Stimulated activated CD4-positive, alpha-beta T cell treated with anti-CD3 and anti-CD28 coated beads, Interleukin-15, amount 100 ng/mL, for 24 hours (primary cell): ENCODE results near the gene MDM1.
A peak's percentile ranks its signal among the peaks of the same experiment; 100 is the strongest.

Experiments
- DNase-seq: peaks from one replicate; pipeline ENCODE4 v3.0.0-alpha.2; 2020

The MDM1 gene, protein sequence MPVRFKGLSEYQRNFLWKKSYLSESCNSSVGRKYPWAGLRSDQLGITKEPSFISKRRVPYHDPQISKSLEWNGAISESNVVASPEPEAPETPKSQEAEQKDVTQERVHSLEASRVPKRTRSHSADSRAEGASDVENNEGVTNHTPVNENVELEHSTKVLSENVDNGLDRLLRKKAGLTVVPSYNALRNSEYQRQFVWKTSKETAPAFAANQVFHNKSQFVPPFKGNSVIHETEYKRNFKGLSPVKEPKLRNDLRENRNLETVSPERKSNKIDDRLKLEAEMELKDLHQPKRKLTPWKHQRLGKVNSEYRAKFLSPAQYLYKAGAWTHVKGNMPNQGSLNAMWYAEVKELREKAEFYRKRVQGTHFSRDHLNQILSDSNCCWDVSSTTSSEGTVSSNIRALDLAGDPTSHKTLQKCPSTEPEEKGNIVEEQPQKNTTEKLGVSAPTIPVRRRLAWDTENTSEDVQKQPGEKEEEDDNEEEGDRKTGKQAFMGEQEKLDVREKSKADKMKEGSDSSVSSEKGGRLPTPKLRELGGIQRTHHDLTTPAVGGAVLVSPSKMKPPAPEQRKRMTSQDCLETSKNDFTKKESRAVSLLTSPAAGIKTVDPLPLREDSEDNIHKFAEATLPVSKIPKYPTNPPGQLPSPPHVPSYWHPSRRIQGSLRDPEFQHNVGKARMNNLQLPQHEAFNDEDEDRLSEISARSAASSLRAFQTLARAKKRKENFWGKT

DNA sequence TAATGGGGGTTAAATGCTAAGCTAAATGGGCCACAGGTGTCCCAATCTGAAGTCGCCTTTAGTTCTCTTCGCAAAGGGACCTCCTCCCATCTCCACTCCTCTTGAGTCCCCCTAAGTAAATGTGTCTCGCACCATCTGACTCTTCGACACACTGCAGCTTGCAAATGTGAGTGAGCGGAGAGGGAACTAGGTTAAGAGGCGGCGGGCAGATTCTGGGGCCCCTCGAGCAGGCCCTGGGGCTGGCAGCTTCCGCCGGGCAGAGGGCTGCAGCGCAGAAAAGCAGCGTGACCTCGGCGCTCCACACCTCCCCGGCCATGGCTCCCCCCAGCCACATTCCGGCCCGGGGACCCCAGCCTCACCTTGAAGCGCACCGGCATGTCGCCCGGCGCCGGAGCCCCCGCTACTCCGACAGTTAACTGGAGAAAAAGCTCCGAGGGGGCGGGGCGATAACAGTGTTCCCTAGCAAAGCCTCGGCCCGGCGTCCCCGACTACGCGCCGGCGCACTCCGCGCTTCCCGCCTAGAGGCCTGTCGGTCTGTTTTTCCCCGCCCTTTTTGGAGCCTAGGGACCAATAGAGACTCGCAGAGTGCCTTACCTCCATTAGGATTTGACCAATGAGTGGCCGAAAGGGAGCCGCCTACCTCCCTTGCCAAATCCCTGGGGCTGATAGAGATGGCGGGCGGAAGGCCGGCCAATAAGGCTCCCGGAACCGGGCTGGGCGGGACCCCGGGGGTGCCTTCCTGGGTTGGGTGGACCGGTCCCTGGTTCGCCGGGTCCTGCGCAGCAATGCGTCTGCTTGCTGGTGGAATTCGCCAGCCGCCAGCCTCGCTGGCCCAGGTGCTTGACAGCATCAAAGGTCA lies at the start of gene MDM1:
Gene MDM1 (minus strand): TSS at position 494 of the 859 bp plus-strand sequence. CDS start 117 bp downstream, at position 377.
- DNase-seq, result peak; percentile 98

DNA sequence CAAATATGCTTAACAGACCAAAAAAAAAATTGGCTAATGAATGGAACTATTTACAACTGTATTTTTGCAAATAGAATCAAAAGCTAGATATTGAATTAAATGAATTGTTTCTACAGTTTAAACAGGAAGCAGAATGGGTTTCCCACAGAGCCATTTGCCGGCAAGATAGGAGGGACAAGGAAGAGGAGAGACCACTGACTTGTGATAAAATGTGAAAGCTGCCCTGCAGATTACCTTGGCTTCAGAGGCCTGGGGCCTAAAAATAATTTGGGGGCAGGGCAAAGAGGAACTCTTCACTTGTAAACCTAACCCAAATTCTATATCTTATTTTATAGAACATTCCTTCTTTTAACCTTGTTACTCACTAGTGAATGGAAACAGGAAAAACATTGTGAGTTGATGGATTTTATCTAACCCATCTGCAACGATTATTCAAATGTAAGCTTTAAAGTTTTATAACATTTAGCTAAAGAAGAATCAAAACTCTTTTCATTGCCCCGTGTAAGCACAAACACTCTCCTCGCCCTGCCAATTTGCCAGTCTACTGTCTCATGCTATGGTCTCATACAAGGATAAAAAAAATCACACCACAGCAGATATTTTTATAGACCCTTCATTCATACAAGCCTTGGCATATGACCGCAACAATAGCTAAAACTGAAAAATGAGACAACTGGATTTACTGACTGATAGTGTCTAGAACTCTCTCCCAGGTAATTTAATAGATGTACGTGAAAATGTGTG lies 49.5 kb upstream of the MDM1 start:
- DNase-seq, result no peak

DNA sequence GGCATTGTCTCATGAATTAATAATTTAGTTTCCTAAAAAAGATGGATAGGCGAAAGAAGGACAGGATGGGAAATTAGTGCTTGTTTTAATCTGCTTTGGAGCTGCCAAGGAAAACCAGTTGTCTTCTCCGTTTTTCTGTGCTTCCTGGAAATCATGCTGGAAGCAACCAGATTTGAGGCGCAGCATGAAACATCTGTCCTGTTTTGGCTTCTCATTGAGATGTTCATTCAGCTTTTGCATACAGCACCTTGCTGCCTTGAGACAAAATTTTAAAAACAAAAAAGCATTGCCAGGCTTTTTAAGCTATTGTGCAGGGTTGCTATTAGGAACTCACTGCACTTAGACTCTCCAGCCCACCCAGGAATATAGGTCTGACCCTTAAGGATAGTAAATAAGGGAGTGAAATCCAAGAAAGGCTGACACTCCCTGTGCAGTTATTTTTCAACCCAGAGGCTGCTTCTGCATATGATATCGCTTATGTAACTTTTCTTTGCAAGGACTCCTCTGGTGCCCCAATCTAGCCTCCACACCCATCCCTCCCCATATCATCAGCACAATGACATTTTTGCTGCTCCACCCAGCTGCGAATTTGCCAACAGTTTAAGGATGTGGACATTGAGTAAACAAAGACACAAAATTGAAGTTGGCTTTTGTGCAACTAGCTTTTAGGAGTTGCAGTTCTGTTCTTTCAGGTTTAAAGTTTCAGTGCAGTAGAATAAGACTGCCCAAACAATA lies 46.9 kb upstream of the MDM1 start:
- no peak for DNase-seq

DNA sequence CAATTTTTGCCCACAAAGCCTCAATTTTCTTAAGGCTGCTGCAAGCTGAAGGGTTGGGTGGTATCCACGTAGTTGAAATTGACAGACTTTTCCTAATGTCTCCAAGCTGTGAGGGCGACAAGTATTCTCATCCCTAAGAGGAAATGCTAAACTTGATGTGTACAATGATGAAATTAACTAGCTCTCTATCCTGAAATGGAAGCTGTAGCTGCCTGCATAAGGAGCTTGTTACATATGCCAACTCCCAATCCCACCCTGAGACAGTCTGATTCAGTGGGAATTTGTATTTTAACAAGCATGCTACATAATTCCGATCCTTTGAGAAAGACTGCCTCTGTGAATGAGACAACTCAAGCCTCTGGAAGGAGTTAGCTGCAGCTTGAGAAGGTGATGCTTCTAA lies 45.7 kb upstream of the MDM1 start:
- DNase-seq, result no peak

DNA sequence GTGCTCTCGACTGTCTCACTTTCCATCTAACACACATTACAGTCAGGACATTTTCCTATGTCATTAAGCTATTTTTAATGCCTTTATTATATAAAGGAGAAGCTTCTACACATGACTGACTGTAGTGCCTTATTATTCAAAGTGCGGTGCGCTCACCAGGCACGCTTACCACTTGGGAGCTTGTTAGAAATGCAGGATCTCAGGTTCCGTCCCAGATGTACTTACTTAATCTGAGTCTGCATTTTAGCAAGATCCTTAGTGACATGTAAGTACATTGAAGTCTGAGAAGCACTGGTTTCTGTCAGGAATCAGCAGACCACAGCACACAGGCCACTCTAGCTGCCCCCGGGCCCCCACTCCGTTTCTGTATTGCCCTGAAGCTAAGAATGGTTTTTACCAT lies 44.7 kb upstream of the MDM1 start:
- DNase-seq, result no peak

DNA sequence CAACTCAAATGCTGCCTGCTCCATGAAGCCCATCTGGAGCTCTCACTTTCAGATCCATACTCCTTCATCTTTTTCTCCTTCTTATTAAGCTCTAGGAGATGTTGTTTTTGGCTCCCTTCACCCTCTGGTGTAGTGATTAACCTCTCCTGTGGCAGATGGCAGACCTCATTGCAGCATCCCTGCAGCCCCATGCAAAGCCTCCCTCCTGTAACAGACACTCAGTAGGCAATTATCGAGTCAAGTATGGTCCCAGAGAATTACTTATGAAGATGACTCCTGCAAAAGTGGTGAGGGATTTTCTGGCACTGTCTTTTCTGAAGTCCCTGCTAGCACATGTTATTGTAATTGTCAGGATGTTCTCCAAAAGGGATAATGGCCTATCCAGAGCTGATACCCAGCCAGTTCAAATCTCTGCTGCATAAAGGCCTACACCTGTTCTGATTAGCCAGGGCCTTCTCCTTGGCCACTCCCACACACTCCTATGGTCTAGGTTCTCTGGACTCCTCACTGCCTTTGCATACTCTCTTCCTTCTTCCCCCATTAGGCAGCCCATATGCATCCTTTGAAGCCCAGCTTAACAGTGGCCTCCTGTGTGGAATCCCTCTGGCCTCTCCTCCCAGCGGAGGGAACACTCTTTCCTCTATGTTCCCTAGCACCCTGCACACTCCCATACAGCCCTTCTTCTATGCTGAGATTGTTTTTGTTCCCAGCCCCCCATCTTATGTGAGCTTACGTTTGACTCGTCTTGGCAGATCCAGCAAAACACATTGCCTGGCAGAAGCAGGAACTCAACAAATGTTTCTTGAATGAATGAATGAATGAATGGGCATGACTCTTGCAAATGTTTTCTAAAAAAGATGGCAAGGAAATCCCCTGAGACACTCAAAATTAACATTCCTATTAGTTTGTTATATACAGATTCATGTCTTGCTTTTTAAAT lies 43.9 kb upstream of the MDM1 start:
- no peak for DNase-seq

DNA sequence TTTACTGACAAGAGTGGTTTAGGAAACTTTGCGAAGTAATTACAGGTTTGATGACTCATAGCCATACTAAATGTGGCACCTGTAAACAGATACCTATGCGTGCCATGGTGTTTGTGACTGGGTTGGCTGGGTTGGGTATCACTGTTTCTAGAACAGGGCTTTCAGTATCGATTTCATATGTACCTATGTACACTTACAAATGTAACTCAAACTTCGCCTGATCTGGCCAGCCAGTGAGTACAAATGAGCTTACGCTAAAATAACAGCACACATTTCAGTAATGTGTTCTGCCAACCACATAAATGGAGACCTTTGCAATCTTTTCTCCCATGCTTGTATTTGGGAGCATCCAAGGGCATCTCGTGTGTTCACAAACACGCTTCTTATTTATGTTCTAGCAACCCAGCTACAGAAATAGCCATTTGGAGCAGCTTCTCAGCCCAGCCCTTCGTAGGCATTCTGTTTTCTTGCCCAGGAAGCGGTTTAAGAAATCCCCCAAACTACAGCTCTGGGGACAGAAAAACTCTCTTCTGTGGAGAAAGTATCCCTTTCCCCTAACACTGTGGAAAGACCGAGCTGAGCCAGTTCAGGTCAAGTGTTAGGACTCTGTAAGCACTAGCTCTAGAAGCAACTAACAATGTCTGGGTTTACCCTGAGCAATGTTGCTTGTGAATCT lies 42.3 kb upstream of the MDM1 start:
- peak; percentile 67 for DNase-seq

DNA sequence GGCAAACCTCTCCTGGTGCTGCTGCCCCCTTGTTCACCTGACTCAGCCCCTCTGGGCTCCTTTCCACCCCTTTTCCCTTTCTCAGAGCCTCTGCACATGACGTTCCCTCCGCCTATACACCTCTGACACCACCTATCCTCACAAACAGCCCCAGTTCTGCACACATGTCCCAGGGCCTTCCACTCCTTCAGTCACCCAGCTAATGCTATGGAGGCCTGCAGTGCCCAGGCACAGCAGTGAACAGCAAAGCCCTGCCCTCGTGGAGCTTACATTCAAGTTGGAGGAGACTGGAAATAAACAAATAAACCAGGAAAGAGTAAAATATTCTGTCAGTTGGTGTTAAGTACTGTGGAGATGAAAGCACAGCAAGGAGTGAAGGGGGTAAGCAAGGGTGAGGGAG lies 38.5 kb upstream of the MDM1 start:
- no peak for DNase-seq

DNA sequence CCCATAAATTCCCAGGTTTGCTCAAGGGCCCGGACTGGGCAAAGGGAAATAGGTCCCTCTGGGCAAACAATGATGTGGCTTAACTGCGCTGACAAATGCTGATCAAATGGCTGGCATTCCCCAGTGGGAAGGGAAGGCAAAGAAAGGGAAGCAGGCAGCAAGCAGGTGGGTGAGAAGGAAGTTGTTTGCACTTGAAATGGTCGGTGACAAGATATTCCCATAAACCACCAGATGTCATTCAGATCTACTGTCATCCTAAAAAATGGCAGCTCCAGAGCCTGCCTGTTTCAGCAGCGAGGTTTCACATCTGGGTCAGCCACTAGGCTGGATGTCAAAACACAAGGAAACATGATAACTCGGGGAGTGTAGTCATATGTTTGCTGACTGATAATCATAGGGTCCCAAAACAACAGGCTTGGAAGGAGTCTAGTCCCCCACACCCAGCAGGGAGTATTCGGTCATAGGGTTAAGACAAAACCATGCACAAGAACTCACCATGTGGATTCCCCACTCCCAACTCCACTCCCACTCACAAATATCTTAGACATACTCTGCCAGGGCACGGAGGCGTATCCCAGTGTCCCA lies 37.9 kb upstream of the MDM1 start:
- no peak for DNase-seq

DNA sequence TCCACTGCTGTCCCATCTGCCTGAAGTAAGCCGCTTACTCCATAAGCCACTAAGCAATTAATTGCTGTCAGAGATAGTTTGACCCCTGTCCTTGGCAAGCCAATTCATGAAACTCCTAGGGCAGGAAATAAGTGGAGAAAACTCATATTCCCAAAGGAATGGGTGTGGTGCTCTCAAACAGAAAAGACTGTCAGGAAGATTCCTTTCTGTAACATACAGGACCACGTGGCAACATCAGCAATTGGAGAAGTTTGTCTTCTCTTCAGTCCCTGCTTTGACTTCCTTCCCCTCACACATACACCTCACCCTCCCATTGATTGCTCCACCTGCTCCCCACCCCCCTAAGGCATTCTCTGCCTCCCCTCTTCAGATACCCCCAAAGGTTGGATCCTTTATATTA lies 36.2 kb upstream of the MDM1 start:
- DNase-seq, result no peak

DNA sequence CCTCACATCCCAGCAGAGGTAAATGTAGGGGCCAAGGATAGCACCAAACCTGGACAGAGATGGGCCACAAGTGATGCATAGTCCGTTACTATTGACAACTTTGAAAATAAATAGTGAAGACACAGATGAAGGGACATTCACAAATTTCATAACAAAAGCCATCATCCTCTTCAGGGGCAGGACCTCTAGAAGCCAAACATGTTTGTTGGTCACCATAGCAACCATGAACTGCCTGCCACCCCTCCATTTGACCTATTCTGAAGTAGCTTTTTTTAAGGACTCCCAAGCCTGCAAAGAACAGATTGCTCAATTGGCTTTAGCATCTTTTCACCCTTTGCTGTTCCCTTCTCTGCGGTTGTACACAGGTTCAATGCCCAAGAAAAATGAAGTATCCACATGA lies 35.7 kb upstream of the MDM1 start:
- no peak for DNase-seq

DNA sequence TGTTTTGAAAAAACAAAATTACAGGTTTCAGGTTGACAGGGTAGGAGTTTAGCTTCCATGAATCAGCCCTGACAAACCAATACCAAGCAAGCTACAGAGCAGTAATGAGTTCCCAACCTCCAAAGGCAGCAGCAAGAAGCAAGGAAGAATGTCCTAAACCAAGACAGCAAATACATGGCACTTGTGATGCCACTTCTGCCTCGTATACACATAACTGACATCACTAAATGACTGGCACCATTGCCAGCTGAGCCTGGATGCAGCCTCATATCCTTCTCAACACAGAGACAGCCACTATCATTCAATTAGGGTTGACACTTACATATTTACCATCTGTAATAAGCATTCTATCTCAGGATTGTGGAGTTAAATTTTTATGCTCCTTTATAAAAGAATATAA lies 35.0 kb upstream of the MDM1 start:
- DNase-seq, result peak; percentile 10

DNA sequence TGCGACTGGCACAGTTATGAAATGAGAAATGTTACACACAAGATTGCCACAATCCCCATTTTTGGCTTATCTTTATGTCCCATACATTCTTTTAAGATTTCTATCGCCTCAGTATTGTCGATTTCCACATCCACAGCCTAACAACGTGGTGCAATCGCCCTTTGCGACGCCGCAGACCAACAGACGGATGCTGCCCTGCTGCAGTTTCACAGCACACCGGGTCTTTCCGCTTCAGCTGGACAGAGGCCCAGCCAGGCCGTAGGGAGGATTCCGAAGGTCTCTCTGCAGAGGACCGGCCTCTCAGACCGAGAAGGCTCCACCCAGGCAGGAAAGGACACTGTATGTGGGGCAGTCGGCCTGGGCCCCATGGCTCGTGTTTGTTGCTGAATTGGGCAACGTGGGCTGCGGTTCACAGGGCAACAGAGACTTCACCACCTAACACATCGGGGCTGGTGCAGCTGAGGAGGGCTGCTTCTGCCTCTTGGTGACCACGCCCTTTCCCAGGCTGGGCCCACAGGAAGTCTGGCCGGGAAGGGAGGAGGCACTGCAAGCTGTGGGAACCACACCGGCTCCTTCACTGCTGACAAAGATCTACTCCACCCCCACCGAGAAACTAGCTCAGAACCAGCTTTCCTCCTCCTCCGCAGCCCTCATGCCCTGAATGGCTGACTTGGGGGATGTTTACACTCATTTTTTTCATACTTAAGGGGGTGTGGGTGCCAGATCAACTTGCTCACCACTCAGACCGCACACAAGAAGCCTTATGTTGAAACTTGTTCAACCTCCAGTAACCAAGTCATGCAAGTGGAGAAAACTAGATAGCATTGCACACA lies 32.9 kb upstream of the MDM1 start:
- DNase-seq, result peak; percentile 90

DNA sequence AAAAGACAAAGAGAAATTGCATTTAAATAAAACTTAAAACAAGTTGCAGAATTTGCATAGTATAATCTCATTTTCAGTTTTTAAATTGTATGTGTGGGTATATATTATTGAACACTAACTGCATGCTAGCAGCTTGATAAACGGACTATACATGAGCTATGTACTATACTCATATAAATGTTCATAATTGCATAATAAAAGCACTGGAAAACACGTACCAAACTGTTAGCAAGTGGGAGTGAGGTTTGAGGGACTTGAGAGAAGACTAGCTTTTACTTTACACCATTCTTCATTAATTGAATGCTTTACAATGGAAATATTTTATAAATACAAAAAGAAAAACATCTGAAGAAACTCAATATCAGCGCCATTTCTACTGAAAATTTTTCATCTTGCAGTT lies 32.2 kb upstream of the MDM1 start:
- no peak for DNase-seq

DNA sequence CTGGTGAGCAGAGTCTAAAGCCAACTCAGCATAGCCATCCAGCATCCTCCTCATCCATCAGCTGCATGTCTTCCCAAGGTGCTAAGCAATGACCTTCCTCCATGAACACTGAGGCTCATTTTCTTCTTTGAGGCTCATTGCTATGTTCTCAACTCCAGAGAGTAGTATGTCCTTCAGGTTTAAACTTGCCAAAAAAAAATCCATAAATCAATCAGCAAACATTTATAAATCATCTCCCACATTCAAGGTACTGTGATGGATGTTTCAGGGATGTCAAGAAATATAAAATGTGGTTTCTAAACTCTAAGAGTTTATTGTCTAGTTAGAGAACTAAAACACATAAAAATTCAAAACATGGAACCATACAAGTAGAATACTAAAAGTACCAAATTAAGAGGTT lies 29.8 kb upstream of the MDM1 start:
- no peak for DNase-seq

DNA sequence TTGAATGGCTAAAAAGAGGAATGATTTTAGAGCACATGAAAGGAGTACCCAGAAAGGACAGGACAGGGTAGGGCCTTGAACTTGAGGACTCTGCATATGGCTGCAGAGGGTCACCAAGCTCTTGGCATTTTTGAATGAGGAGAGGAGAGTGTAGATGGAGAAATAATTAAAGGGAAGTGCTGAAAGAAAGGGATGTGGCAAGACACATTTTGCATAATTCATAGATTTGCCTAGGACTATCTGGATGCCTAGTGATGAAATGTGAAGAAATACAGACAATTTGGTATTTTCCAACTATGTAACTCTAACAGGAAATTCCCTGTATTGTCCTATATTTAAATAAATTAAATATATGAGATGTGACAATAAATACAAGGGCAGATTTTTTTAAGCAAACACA lies 27.5 kb upstream of the MDM1 start:
- no peak for DNase-seq

DNA sequence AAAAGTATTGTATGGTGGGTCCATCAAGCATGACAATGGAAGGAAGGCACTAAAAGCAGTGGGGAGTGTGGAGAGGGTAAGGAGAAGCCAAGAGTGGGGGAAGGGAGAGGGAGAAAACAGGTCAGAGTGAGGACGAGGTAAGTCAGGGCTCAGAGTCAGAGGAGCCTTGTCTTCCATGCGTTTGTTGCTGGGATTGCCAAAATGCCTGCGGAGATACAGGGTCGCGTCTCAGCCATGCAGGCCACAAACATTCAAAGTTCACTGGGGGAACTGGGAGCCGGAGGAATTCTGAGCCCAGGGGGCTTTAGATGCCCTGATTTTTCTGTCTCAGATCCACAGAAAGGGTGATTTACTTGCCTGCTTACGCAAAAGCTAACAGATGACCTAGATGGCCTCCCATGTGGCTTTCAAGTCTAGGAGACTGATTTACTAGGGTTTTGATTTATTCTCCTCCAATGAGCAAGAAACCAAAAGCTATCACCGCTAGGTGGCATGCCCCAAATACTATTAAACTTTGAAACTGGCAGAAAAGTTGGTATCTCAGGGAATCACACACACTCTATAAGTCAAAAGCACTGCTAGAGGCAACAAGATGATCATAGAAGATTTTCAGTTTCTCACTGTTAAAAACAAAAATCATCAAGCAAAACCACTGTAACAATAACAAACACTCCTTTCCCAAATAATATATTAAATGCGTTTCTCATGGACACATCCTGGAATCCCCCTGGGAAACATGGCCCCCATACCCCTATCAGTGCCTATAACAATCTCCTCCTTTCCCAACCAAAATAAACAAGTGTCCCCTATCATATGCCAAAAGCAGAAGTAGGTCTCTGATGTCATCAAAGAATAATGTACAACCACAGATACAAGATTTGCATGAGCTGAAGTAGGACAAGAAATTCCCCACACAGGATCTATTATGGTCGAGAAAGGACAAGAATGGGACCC lies 26.6 kb upstream of the MDM1 start:
- peak; percentile 69 for DNase-seq

DNA sequence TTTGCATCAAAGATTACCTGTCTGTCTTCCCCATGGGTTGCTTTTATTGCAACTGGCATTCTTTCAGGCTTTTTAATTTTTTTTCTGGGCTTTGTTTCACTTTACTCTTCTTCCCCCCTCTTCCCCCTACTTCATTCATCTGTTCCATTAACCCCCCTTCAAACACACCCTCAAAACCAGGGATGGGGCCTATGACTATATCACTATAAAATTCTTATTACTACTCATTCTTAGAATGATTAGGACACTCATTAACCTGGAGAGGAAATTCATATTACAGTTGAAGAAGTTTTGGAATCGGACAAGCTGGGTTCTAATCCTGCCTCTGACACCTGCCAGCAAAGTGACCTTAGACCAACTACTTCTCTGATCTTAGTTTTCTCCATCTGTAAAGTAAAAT lies 24.8 kb upstream of the MDM1 start:
- no peak for DNase-seq
